Activated CD4-positive, alpha-beta T cell treated with anti-CD3 and anti-CD28 coated beads, Interleukin-2, amount 50 U/mL, for 48 hours (primary cell): ENCODE results near the gene RRP1B.

ENCODE experiments used
- DNase-seq, 2 experiments: peaks; one replicate each; pipeline ENCODE4 v3.0.0-alpha.2; 2020

The RRP1B gene

GRCh38 chr21:43728467-43729390 lies 69.4 kb downstream of the RRP1B start:
- peak; percentile 88 to 91 for DNase-seq

GRCh38 chr21:43731476-43731875 lies 72.1 kb downstream of the RRP1B start:
- DNase-seq, result no peak

- no peak for DNase-seq
Observed at GRCh38 chr21:43731891-43732711, 72.7 kb downstream of the RRP1B start.

GRCh38 chr21:43733060-43733459 lies 73.7 kb downstream of the RRP1B start:
- DNase-seq, result no peak

GRCh38 chr21:43733529-43734071 lies 74.2 kb downstream of the RRP1B start:
- DNase-seq, result peak in 1 of 2 experiments; percentile 25

GRCh38 chr21:43734131-43734927 lies 75.0 kb downstream of the RRP1B start:
- DNase-seq, result peak in 1 of 2 experiments; percentile 33

GRCh38 chr21:43734928-43735229 lies 75.5 kb downstream of the RRP1B start:
- DNase-seq, result no peak

GRCh38 chr21:43735236-43736091 lies 76.1 kb downstream of the RRP1B start:
- no peak for DNase-seq

GRCh38 chr21:43736224-43736883 lies 77.0 kb downstream of the RRP1B start:
- no peak for DNase-seq

- DNase-seq, result no peak
Observed at GRCh38 chr21:43737158-43737950, 78.0 kb downstream of the RRP1B start.

- DNase-seq, result no peak
Observed at GRCh38 chr21:43739621-43740435, 80.5 kb downstream of the RRP1B start.

- no peak for DNase-seq
Observed at GRCh38 chr21:43740497-43741156, 81.3 kb downstream of the RRP1B start.

GRCh38 chr21:43741423-43742096 lies 82.2 kb downstream of the RRP1B start:
- DNase-seq, result no peak

- DNase-seq, result no peak
Observed at GRCh38 chr21:43743947-43744346, 84.6 kb downstream of the RRP1B start.

- no peak for DNase-seq
Observed at GRCh38 chr21:43744725-43745124, 85.4 kb downstream of the RRP1B start.
